NCI-H128 (cell line): ENCODE data around the gene MARCHF10.
"Not testable (repeated sequence)": the region's sequence is repeated elsewhere in the genome, so short reads cannot be mapped to it uniquely, and the experiment has no call there.

Experiments used
- DNase-seq: peaks from one replicate; lab custom pipeline; 2025; ENCODE audit not compliant: unreplicated experiment; lab: John Stamatoyannopoulos, UW

Gene MARCHF10

DNA sequence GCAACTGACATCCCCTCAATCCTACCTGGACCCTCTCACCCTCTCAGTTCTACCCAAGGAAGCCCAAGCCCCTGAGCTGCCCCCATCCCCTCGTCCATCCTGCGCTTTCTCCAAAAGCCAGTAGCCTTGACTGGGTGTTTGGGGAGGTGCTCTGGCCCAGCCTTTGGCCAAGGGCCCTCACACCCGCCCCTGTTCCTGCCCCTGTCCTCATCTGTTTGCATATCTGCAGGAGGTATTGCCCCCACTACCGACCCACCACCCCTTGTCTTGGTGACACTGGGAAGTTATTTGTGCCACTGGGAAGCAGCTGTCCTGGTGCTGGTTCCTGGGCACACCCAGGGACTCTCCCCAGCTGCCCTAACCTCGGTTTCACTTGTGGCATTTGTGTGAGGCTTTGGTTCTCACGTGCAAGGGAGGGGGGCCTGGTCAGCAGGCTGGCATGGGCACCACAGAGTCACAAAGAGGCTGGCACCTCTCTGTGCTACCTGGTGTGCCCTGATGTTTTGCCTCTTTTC is 105.3 kb downstream of the MARCHF10 start:
- no peak for DNase-seq

GRCh38 chr17:62701706-62702085 is 106.4 kb downstream of the MARCHF10 start:
- no peak for DNase-seq

GRCh38 chr17:62700964-62701705 is 107.0 kb downstream of the MARCHF10 start:
- DNase-seq = no peak

GRCh38 chr17:62698459-62698858 is 109.7 kb downstream of the MARCHF10 start:
- not testable (repeated sequence) for DNase-seq

DNA sequence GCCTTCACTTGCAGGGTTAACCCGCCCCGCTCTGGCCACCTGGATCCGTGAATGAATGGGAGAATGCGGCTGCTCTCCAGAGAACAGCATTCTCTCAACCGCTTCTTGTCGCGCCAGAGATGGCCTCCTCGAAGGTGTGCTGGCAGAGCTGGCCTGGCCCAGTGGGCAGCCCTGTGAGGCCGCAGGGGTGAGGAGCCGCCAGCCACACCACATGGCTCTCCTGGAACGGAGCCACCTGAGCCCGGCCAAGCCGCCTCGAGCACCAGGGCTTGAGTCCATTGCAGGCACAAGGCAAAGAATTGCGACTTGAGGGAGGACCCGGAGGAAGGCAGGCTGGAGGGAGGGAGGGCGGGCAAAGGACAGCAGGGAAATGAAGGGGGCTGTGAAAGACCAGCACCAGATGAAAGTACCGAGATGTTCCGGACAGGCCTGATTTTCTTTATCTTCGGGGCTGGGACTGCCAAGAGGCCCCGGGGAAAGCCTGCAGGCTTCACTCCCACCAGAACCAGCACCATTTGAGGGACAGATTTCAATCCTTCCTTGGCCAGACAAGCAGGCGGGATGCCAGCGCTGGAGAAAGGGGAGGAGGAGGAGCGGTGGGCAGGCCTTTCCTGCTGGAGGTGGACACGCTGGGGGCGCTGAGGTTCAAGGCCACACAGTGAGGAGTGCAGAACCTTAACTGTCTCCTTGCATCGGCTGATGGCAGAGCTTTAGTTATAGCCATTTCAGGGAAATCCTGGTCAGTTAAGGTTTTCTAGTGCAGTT is 111.2 kb downstream of the MARCHF10 start:
- DNase-seq = no peak

- no peak for DNase-seq
Measured at GRCh38 chr17:62696256-62696655, 111.9 kb downstream of the MARCHF10 start.

DNA sequence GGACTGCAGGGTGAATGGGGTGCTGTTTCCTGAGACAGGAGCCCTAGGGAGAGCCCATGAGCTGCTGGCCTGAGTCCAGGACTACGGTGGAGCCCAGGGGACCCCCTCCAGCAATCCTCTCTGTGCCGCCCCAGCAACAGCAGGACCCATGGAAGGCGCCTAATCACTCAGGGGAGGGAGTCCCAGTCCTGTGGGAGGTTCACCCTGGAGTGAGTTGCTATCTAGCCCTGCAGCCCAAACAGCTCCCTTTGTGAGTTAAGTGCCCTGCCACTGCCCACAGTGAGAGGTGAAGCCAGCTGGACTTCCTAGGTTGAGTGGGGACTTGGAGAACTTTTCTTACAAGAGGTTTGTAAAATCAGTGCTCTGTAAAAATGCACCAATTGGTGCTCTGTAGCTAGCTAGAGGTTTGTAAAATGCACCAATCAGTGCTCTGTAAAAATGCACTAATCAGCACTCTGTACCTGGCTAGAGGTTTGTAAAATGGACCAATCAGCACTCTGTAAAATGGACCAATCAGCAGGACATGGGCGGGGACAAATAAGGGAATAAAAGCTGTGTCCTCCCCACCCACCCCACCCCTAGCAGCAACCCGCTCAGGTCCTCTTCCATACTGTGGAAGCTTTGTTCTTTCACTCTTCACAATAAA is 112.9 kb downstream of the MARCHF10 start:
- DNase-seq = not testable (repeated sequence)

- no peak for DNase-seq
Measured at GRCh38 chr17:62693616-62694409, 114.3 kb downstream of the MARCHF10 start.

DNA sequence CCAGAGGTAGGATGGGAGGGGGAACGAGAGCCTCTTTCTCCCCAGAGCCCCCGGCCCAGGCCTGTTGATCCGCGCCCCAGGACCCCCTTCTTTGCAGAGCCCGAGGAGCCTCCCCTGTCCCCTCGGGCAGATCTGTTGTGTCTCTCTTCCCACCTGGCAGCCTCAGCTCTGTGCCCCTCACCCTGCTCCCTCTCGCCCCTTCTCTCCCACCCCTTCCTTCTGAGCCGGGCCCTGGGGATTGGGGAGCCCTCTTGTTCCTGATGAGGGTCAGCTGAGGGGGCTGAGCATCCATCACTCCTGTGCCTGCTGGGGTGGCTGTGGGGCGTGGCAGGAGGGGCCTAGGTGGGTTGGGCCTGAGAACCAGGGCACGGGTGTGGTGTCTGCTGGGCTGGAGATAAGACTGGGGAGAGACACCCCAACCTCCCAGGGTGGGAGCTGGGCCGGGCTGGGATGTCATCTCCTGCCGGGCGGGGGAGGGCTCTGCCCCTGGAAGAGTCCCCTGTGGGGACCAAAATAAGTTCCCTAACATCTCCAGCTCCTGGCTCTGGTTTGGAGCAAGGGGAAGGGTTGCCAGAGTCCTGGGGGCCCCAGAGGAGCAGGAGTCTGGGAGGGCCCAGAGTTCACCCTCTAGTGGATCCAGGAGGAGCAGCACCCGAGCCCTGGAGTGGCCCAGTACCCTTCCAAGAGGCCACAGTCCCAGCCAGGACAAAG is 115.2 kb downstream of the MARCHF10 start:
- DNase-seq = no peak

DNA sequence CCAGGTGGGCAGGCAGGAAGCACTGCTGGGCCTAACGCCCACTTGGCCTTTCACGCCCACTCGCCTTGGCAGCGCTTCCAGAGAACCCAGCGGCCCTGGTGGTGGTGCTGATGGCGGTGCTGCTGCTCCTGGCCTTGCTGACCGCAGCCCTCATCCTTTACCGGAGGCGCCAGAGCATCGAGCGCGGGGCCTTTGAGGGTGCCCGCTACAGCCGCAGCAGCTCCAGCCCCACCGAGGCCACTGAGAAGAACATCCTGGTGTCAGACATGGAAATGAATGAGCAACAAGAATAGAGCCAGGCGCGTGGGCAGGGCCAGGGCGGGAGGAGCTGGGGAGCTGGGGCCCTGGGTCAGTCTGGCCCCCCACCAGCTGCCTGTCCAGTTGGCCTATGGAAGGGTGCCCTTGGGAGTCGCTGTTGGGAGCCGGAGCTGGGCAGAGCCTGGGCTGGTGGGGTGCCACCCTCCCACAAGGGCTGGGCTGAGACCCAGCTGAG is 115.9 kb downstream of the MARCHF10 start:
- DNase-seq = no peak

- DNase-seq = not testable (repeated sequence)
Measured at GRCh38 chr17:62691589-62691915, 116.6 kb downstream of the MARCHF10 start.

DNA sequence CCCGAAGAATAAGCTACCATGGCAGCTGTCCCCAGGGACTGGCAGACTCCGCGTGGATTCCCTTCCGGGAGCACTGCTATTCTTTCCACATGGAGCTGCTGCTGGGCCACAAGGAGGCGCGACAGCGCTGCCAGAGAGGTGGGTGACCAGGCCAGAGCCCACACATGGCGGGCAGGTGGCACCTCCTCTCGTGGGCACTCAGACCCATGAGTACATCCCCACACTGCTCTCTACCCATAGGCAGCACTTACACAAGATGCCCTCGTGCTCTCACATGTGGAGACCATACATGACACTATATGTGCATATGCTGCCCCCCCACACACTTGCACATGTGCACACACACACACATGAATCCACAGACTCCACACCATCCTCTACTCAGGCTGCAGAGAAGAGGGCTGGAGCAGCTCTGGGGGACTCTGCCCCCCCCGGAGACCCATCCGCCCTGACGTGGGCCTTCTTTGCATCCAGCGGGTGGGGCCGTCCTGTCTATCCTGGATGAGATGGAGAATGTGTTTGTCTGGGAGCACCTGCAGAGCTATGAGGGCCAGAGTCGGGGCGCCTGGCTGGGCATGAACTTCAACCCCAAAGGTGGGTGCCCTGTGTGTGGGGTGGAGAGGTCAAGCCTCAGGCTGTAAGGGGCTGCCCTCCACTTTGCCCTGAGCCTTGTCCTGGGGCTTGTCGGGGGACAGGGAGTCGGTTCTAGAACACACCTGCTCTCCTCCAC is 117.8 kb downstream of the MARCHF10 start:
- DNase-seq = no peak

DNA sequence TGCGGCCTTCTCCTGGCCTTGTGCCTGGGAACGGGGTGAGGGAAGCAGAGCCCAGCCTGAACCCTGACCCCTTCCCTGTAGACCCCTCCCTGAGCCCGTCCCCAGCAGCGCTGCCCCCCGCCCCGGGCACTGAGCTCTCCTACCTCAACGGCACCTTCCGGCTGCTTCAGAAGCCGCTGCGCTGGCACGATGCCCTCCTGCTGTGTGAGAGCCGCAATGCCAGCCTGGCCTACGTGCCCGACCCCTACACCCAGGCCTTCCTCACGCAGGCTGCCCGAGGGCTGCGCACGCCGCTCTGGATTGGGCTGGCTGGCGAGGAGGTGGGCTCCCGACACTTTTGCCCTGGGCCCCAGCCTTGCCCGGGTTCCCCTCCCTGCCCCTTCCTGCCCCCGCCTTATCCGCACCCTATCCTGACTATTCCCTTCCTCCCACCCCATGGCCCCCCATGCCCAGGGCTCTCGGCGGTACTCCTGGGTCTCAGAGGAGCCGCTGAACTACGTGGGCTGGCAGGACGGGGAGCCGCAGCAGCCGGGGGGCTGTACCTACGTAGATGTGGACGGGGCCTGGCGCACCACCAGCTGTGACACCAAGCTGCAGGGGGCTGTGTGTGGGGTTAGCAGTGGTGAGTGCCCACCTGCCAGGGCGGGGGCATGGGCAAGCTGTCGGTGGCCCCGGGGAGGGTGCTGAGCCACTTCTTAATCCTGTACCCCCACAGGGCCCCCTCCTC is 118.5 kb downstream of the MARCHF10 start:
- no peak for DNase-seq

DNA sequence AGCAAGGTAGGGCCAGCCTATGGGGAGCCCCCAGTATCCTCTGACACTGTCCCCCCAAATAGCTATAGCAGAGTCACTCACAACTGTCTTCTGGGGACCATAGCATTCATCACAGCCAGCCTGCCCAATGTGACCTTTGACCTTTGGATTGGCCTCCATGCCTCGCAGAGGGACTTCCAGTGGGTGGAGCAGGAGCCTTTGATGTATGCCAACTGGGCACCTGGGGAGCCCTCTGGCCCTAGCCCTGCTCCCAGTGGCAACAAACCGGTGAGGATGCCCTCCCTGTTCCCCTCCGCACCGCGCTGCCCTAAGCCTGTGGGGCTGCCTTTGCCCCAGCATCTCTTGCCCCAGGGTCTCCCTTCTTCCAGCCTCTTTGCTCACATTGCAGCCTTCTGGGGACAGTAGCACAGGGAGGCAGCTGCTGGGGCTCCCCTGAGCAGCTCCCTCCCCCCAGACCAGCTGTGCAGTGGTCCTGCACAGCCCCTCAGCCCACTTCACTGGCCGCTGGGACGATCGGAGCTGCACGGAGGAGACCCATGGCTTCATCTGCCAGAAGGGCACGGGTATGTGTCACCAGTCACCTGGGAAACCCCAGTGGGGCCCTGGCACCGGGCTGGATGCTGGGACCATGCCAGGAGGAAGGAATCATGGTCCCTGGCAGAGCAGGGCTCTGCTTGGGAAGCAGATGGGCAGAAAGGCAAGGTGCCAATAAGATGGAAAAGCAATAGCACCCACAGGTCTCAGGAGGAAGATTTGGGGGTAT is 119.5 kb downstream of the MARCHF10 start:
- DNase-seq = no peak

DNA sequence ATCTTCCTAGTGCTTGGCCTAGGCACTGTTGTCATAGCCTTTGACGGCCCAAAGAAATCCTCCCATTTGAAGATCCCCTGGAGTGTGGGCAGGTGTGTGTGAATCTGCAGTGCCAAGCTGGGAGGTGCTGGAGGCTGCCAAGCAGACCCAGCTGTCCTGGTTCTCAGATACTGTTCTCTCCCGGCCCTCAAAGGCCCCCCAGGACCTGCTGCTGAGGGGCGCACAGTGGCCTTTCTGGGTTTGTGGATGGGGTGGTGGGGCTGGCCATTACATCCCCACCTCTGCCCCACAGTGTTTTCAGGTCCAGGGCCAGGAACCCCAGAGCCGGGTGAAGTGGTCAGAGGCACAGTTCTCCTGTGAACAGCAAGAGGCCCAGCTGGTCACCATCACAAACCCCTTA is 120.1 kb downstream of the MARCHF10 start:
- DNase-seq = no peak

DNA sequence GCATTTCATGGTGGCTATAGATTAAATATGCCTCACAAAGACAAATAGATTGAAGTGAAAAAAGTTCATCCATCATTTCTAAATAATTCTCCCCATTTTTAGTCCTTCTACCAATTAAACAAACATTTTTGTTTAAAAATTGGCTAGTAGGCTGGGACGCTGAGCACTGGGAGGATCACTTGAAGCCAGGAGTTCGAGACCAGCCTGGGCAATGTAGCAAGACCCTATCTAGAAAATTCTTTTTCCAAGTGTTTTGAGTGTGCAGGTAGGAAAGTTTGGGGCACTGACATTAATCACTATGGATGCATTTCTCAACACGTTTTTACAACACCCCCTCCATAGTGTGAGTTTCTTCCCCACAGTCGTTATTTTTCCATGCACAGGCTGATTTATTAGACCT is 123.9 kb downstream of the MARCHF10 start:
- no peak for DNase-seq

GRCh38 chr17:62681939-62682381 is 126.2 kb downstream of the MARCHF10 start:
- no peak for DNase-seq
